ENCODE data around the gene HS6ST3. TPM values are rescaled to one million over a fixed set of nuclear protein-coding genes. Genes with fewer than 3 reads are reported as not detected.

Gene HS6ST3
- total RNA-seq, 3 donors from 2014 or later = not detected

GRCh38 chr13:96274046-96274445 is 184.1 kb downstream of the HS6ST3 start:
- Mint-ChIP-seq H3K4me3 (no peak overlapping the region), H3K4me1 (ENCODE audit: low read depth) (no peaks in the 10 kb centered on the region), H3K36me3 (ENCODE audit: insufficient read depth) (no peaks in the 10 kb centered on the region), H3K9me3 (peaks cover 3% of the 10 kb centered on the region), H3K27me3 (ENCODE audit: low read depth) (no peaks in the 10 kb centered on the region)
- ATAC-seq = no peak
- DNase-seq = no peak

GRCh38 chr13:96279904-96280303 is 190.0 kb downstream of the HS6ST3 start:
- ATAC-seq = no peak
- no peak for DNase-seq
- Mint-ChIP-seq H3K4me1 (ENCODE audit: low read depth) (no peaks in the 10 kb centered on the region), H3K36me3 (ENCODE audit: insufficient read depth) (no peaks in the 10 kb centered on the region), H3K4me3 (no peak overlapping the region), H3K27me3 (ENCODE audit: low read depth) (no peaks in the 10 kb centered on the region), H3K9me3 (peaks cover 3% of the 10 kb centered on the region)

- Mint-ChIP-seq H3K9me3 (no peaks in the 10 kb centered on the region), H3K4me1 (ENCODE audit: low read depth) (no peaks in the 10 kb centered on the region), H3K36me3 (ENCODE audit: insufficient read depth) (no peaks in the 10 kb centered on the region), H3K27me3 (ENCODE audit: low read depth) (no peaks in the 10 kb centered on the region), H3K4me3 (no peak overlapping the region)
- DNase-seq = no peak
- no peak for ATAC-seq
These were observed 195.1 kb downstream of the HS6ST3 start for GRCh38 chr13:96284971-96285370.

- ATAC-seq = no peak
These were observed 195.8 kb downstream of the HS6ST3 start for GRCh38 chr13:96285729-96286128.

GRCh38 chr13:96294930-96295881 is 205.3 kb downstream of the HS6ST3 start:
- Mint-ChIP-seq H3K4me1 (ENCODE audit: low read depth) (no peaks in the 10 kb centered on the region), H3K9me3 (no peaks in the 10 kb centered on the region), H3K36me3 (ENCODE audit: insufficient read depth) (no peaks in the 10 kb centered on the region), H3K4me3 (no peak overlapping the region), H3K27me3 (ENCODE audit: low read depth) (no peaks in the 10 kb centered on the region)
- ATAC-seq (no peak), DNase-seq (no peak)

More at GRCh38 chr13:96285729-96286128, 195.8 kb downstream of the HS6ST3 start:
- Mint-ChIP-seq H3K4me1 (ENCODE audit: low read depth) (no peaks in the 10 kb centered on the region), H3K4me3 (no peak overlapping the region), H3K36me3 (ENCODE audit: insufficient read depth) (no peaks in the 10 kb centered on the region), H3K9me3 (no peaks in the 10 kb centered on the region), H3K27me3 (ENCODE audit: low read depth) (no peaks in the 10 kb centered on the region)
- no peak for DNase-seq

- no peak for DNase-seq
- no peaks in the 10 kb centered on the region for H3K9me3 Mint-ChIP-seq
- H3K4me1 Mint-ChIP-seq (ENCODE audit: low read depth) = no peaks in the 10 kb centered on the region
- H3K36me3 Mint-ChIP-seq (ENCODE audit: insufficient read depth) = no peaks in the 10 kb centered on the region
- H3K4me3 Mint-ChIP-seq = no peak overlapping the region
- ATAC-seq = no peak
- H3K27me3 Mint-ChIP-seq (ENCODE audit: low read depth) = no peaks in the 10 kb centered on the region
These were observed 207.5 kb downstream of the HS6ST3 start for GRCh38 chr13:96297360-96297759.

GRCh38 chr13:96299235-96299634 is 209.3 kb downstream of the HS6ST3 start:
- no peak for DNase-seq
- H3K4me3 Mint-ChIP-seq = no peak overlapping the region

GRCh38 chr13:96308568-96308967 is 218.7 kb downstream of the HS6ST3 start:
- no peaks in the 10 kb centered on the region for H3K36me3 Mint-ChIP-seq (ENCODE audit: insufficient read depth)
- H3K4me1 Mint-ChIP-seq (ENCODE audit: low read depth) = no peaks in the 10 kb centered on the region
- peaks cover 3% of the 10 kb centered on the region for H3K9me3 Mint-ChIP-seq
- no peak for ATAC-seq
- no peak for DNase-seq
- no peak overlapping the region for H3K4me3 Mint-ChIP-seq
- H3K27me3 Mint-ChIP-seq (ENCODE audit: low read depth) = no peaks in the 10 kb centered on the region

More at GRCh38 chr13:96299235-96299634, 209.3 kb downstream of the HS6ST3 start:
- H3K36me3 Mint-ChIP-seq (ENCODE audit: insufficient read depth) = no peaks in the 10 kb centered on the region
- no peaks in the 10 kb centered on the region for H3K9me3 Mint-ChIP-seq
- H3K4me1 Mint-ChIP-seq (ENCODE audit: low read depth) = no peaks in the 10 kb centered on the region
- no peaks in the 10 kb centered on the region for H3K27me3 Mint-ChIP-seq (ENCODE audit: low read depth)
- no peak for ATAC-seq

GRCh38 chr13:96314974-96315373 is 225.1 kb downstream of the HS6ST3 start:
- no peaks in the 10 kb centered on the region for H3K4me1 Mint-ChIP-seq (ENCODE audit: low read depth)

GRCh38 chr13:96338030-96338429 is 248.1 kb downstream of the HS6ST3 start:
- Mint-ChIP-seq H3K36me3 (ENCODE audit: insufficient read depth) (no peaks in the 10 kb centered on the region), H3K4me3 (no peak overlapping the region), H3K27me3 (ENCODE audit: low read depth) (no peaks in the 10 kb centered on the region)

More at GRCh38 chr13:96314974-96315373, 225.1 kb downstream of the HS6ST3 start:
- Mint-ChIP-seq H3K9me3 (peaks cover 3% of the 10 kb centered on the region), H3K4me3 (no peak overlapping the region), H3K36me3 (ENCODE audit: insufficient read depth) (no peaks in the 10 kb centered on the region), H3K27me3 (ENCODE audit: low read depth) (no peaks in the 10 kb centered on the region)
- DNase-seq (no peak), ATAC-seq (no peak)

GRCh38 chr13:96342286-96342685 is 252.4 kb downstream of the HS6ST3 start:
- no peaks in the 10 kb centered on the region for H3K9me3 Mint-ChIP-seq
- H3K4me1 Mint-ChIP-seq (ENCODE audit: low read depth) = no peaks in the 10 kb centered on the region
- H3K36me3 Mint-ChIP-seq (ENCODE audit: insufficient read depth) = no peaks in the 10 kb centered on the region
- ATAC-seq = no peak
- H3K4me3 Mint-ChIP-seq = no peak overlapping the region
- no peak for DNase-seq
- no peaks in the 10 kb centered on the region for H3K27me3 Mint-ChIP-seq (ENCODE audit: low read depth)

More at GRCh38 chr13:96338030-96338429, 248.1 kb downstream of the HS6ST3 start:
- Mint-ChIP-seq H3K9me3 (no peaks in the 10 kb centered on the region), H3K4me1 (ENCODE audit: low read depth) (no peaks in the 10 kb centered on the region)
- DNase-seq = no peak
- ATAC-seq = no peak

- H3K36me3 Mint-ChIP-seq (ENCODE audit: insufficient read depth) = no peaks in the 10 kb centered on the region
- ATAC-seq (no peak), DNase-seq (no peak)
- H3K4me1 Mint-ChIP-seq (ENCODE audit: low read depth) = no peaks in the 10 kb centered on the region
- no peaks in the 10 kb centered on the region for H3K9me3 Mint-ChIP-seq
- no peak overlapping the region for H3K4me3 Mint-ChIP-seq
- no peaks in the 10 kb centered on the region for H3K27me3 Mint-ChIP-seq (ENCODE audit: low read depth)
These were observed 253.1 kb downstream of the HS6ST3 start for GRCh38 chr13:96342852-96343465.

- Mint-ChIP-seq H3K4me3 (no peak overlapping the region), H3K9me3 (no peaks in the 10 kb centered on the region), H3K4me1 (ENCODE audit: low read depth) (no peaks in the 10 kb centered on the region), H3K27me3 (ENCODE audit: low read depth) (no peaks in the 10 kb centered on the region), H3K36me3 (ENCODE audit: insufficient read depth) (no peaks in the 10 kb centered on the region)
- no peak for ATAC-seq
- DNase-seq = no peak
These were observed 257.0 kb downstream of the HS6ST3 start for GRCh38 chr13:96346921-96347320.

- no peak for ATAC-seq
- Mint-ChIP-seq H3K4me3 (no peak overlapping the region), H3K27me3 (ENCODE audit: low read depth) (no peaks in the 10 kb centered on the region), H3K9me3 (peaks cover 9% of the 10 kb centered on the region), H3K36me3 (ENCODE audit: insufficient read depth) (no peaks in the 10 kb centered on the region), H3K4me1 (ENCODE audit: low read depth) (no peaks in the 10 kb centered on the region)
- DNase-seq = no peak
These were observed 283.7 kb downstream of the HS6ST3 start for GRCh38 chr13:96373597-96373996.

GRCh38 chr13:96377835-96378234 is 287.9 kb downstream of the HS6ST3 start:
- Mint-ChIP-seq H3K27me3 (ENCODE audit: low read depth) (no peaks in the 10 kb centered on the region), H3K4me3 (no peak overlapping the region), H3K9me3 (peaks cover 9% of the 10 kb centered on the region), H3K36me3 (ENCODE audit: insufficient read depth) (no peaks in the 10 kb centered on the region), H3K4me1 (ENCODE audit: low read depth) (no peaks in the 10 kb centered on the region)
- no peak for DNase-seq
- ATAC-seq = no peak
